Measurements from ENCODE around the gene KLHL36.

The KLHL36 gene

DNA sequence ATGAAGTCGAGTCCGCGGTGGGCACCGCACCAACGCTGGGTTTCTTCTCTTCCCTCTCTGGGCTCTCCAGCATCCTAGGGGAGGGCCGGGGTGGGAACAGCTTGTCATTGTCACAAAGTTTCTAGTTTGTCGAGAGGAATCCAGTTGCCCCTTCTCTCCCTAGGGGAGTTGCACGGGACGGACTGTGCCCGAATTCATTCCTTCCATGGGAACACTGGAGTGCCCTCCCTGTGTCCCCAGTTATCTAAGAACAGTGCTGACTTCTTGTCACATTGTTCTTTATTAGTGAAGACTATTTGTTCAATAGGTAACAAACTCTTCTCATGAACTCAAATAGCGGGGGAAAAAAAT lies 1.2 kb downstream of the KLHL36 start:
- no peak overlapping the region for H3K27ac ChIP-seq
- no peak for TF ChIP-seq ZFX (IDR thresholded peaks at IDR 0.05; ENCODE audit: borderline replicate concordance)
- TF ChIP-seq CTCF (IDR thresholded peaks at IDR 0.05), result no peak

GRCh38 chr16:84650062-84650991 lies 2.0 kb downstream of the KLHL36 start:
- TF ChIP-seq CTCF (IDR thresholded peaks at IDR 0.05) (no peak), ZFX (IDR thresholded peaks at IDR 0.05; ENCODE audit: borderline replicate concordance) (no peak)
- H3K27ac ChIP-seq, result no peak overlapping the region

GRCh38 chr16:84652566-84652965 lies 4.3 kb downstream of the KLHL36 start:
- TF ChIP-seq ZFX (IDR thresholded peaks at IDR 0.05; ENCODE audit: borderline replicate concordance), result no peak
- TF ChIP-seq CTCF (IDR thresholded peaks at IDR 0.05), result no peak
- H3K27ac ChIP-seq, result no peak overlapping the region

DNA sequence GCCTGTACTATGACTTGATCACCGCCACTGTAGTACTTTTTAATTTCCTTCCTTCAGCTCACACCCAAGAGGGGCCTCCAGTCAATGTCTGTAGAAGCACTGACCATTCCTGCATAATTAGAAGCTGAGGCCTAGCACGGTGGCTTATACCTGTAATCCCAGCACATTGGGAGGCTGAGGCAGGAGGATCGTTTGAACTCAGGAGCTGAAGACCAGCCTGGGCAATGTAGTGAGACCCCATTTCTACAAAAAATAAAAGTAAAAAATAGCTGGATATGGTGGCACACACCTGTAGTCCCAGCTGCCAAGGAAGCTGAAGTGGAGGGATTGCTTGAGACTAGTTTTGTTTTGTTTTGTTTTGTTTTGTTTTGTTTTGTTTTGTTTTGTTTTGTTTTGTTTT lies 5.9 kb downstream of the KLHL36 start:
- no peak overlapping the region for H3K27ac ChIP-seq

DNA sequence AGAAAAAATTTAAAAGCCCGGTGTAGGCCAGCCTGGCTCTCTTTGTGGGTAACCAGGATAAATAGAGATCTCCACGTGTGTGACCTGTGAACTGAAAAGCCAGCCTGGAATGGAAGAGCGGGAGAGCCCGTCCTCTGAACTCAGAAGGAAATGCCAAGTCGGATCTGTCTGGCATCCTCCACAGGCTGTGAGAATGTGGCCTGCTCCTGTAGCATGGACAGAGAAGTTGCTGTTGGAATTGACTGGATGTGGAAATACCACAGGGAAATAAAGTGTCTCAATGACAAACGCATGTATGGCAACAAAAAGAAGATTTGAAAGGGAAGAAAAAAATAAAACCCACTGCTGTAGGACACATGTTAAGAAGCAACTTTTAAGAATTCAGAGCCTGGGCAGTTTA lies 6.7 kb downstream of the KLHL36 start:
- TF ChIP-seq CTCF (IDR thresholded peaks at IDR 0.05) (no peak), ZFX (IDR thresholded peaks at IDR 0.05; ENCODE audit: borderline replicate concordance) (no peak)
- no peak overlapping the region for H3K27ac ChIP-seq

More for the DNA sequence above, 5.9 kb downstream of the KLHL36 start:
- TF ChIP-seq CTCF (IDR thresholded peaks at IDR 0.05), result no peak
- no peak for TF ChIP-seq ZFX (IDR thresholded peaks at IDR 0.05; ENCODE audit: borderline replicate concordance)

GRCh38 chr16:84656649-84657048 lies 8.3 kb downstream of the KLHL36 start:
- H3K27ac ChIP-seq, result no peak overlapping the region
- no peak for TF ChIP-seq ZFX (IDR thresholded peaks at IDR 0.05; ENCODE audit: borderline replicate concordance)
- TF ChIP-seq CTCF (IDR thresholded peaks at IDR 0.05), result no peak

DNA sequence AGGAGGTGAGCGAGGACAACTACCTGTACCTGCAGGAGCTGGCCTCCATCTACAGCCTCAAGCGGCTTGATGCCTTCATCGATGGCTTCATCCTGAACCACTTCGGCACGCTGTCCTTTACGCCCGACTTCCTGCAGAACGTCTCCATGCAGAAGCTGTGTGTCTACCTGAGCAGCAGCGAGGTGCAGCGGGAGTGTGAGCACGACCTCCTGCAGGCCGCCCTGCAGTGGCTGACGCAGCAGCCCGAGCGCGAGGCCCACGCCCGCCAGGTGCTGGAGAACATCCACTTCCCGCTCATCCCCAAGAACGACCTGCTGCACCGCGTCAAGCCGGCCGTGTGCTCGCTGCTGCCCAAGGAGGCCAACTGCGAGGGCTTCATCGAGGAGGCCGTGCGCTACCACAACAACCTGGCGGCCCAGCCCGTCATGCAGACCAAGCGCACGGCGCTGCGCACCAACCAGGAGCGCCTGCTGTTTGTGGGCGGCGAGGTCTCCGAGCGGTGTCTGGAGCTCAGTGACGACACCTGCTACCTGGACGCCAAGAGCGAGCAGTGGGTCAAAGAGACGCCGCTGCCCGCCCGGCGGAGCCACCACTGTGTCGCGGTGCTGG lies 9.0 kb downstream of the KLHL36 start:
- TF ChIP-seq ZFX (IDR thresholded peaks at IDR 0.05; ENCODE audit: borderline replicate concordance) (no peak), CTCF (IDR thresholded peaks at IDR 0.05) (no peak)
- H3K27ac ChIP-seq, result no peak overlapping the region
